Measurements from ENCODE around the gene CCKAR.

DNA sequence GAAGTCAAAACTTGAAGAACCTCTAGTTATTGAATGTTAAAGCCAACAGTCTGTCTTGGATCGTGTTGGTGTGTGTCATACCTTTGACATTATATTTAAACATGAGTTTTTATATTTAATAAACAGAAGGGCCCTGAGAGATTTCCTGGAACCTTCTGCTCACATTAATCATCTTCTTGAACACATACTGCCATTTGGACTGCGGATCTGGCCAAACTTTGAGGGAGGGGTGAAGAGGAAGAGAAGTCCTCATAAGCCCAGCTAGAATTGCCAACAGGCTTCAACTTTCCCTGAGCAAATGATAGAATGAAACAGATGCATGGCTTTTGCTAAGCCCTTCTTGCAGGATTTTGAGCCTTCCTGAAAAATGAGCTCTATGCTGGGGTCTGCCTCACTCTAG is 27.4 kb downstream of the CCKAR start:
- TF ChIP-seq, protein P1, sequence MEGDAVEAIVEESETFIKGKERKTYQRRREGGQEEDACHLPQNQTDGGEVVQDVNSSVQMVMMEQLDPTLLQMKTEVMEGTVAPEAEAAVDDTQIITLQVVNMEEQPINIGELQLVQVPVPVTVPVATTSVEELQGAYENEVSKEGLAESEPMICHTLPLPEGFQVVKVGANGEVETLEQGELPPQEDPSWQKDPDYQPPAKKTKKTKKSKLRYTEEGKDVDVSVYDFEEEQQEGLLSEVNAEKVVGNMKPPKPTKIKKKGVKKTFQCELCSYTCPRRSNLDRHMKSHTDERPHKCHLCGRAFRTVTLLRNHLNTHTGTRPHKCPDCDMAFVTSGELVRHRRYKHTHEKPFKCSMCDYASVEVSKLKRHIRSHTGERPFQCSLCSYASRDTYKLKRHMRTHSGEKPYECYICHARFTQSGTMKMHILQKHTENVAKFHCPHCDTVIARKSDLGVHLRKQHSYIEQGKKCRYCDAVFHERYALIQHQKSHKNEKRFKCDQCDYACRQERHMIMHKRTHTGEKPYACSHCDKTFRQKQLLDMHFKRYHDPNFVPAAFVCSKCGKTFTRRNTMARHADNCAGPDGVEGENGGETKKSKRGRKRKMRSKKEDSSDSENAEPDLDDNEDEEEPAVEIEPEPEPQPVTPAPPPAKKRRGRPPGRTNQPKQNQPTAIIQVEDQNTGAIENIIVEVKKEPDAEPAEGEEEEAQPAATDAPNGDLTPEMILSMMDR (conservative IDR thresholded peaks at IDR 0.05; ENCODE audit: low read length) = no peak
- no peak for TF ChIP-seq EZH2phosphoT487 (IDR thresholded peaks at IDR 0.05; ENCODE audit: borderline replicate concordance, low read depth, low read length)

All from OCI-LY7 (cell line).